NOMO-1 treated with DMSO at 0.1 percent for 48 hours (cell line): ENCODE results near the gene ASB4.
"Not testable (repeated sequence)": the region's sequence is repeated elsewhere in the genome, so short reads cannot be mapped to it uniquely, and the experiment has no call there.

Experiments used
- DNase-seq: peaks from one replicate; lab custom pipeline; 2025; ENCODE audit not compliant: unreplicated experiment; lab: John Stamatoyannopoulos, UW

Gene ASB4, protein sequence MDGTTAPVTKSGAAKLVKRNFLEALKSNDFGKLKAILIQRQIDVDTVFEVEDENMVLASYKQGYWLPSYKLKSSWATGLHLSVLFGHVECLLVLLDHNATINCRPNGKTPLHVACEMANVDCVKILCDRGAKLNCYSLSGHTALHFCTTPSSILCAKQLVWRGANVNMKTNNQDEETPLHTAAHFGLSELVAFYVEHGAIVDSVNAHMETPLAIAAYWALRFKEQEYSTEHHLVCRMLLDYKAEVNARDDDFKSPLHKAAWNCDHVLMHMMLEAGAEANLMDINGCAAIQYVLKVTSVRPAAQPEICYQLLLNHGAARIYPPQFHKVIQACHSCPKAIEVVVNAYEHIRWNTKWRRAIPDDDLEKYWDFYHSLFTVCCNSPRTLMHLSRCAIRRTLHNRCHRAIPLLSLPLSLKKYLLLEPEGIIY

GRCh38 chr7:95485391-95486123 lies at the start of gene ASB4:
Gene ASB4, plus strand, starts transcription at chr7:95485943. Its CDS starts 29 bp downstream, at chr7:95485972.
- DNase-seq = no peak

GRCh38 chr7:95436407-95436806 lies 49.3 kb upstream of the ASB4 start:
- no peak for DNase-seq

DNA sequence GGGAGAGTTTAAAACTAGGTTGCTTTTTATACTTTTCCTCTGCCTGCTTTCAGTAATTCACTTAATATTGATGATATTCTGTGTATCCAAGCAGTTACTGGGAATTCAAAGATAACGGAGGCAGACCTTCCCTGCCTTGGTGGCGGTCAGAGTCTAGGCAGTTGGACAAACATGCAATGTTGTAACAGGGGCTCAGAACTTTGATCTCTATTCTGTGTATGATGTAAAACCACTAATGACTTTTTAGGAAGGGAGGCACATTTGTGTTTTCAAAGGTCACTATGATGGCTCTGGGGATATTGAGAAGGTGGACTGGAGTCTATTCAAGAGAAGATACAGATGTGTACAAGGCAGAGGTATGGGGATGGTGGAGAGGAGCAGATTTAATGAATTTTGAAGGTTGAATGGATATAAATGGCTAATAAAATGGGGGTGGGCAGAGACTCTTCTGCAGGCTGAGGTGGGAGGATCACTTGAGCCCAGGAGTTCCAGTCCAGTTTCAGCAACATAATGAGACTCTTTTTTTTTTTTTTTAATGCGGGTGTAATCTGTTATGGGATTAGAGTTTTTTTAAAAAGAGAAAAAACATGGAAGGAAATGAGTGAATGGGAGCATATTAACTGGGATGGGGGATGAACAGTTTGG lies 45.2 kb upstream of the ASB4 start:
- DNase-seq = no peak

DNA sequence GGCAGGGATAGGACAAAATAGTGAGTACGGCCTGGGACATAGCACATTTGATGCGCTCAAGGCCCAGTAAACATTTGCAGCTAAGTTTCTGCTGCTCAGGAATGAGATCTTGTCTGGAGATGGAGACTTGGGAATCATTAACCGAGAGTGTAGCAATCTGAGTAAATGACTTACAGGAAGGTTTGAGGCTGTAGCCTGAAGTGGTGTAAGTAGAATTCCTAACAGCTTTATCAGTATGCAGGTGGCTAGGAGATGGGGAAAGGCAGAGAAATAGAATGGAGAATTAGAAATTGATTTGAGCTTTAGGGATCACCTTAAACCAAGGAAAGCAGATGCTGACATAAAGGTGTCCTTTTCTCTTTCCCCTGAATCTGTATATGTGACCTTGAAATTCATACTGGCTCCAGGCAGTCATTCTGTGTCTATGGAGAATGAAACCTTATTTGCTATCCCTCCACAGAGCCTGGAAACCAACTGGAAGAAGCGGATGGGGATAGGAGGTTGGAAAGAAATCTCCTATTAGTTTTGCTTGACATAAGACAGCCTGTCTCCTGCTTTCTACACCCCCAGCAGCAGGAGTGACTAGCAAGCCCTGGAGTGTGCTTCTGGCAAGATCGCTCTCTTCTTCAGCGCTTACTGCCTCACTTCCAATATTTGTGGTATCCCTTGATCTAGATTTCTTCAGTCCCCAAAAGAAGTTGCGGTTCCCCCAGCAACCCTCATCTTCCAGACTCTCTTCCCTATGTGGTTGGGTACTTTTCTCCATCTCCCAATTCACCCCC lies 44.5 kb upstream of the ASB4 start:
- no peak for DNase-seq

DNA sequence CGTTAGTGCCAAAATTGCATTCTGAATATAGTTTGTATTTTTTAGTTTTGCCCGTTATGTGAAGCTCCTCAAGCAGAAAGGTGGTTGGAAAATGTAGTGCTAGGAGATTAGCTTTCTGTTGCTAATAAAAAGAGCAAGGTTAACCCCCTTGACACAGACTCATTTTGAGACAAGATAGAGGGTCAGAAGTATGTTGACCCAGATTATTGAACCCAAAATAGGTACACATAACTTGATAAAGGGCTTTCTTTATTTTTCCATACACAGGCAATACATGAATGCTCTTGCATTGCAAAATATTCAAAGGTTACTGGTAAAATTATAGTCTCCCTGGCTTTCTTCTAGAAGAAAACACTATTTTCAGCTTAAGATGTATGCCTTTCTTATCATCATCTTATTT lies 40.9 kb upstream of the ASB4 start:
- no peak for DNase-seq

GRCh38 chr7:95446618-95447017 lies 39.1 kb upstream of the ASB4 start:
- DNase-seq = no peak

DNA sequence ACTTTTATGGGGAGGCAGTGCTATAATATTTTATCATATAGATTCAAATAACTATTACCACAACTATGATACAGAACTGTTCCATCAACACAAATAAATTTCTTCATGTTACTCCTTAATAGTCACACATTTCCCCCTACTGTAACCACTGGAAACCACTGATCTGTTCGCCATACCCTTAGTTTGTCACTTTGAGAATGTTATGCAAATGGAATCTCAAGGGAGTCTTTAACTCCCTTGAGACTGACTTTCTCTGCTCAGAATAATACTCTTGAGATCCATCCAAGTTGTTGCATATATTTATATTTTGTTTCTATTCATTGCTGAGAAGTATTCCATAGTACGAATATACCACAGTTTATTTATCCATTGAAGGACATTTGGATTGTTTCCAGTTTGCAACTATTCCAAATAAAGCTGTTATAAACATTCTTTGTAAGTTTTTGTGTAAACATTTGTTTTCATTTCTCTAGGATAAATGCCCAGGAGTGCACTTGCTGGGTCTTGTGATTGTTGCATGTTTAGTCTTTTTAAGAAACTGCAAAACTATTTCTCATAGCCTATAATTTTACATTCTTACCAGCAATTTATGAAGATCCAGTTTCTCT lies 31.2 kb upstream of the ASB4 start:
- no peak for DNase-seq

- no peak for DNase-seq
These were observed 27.8 kb upstream of the ASB4 start for GRCh38 chr7:95457947-95458346.

GRCh38 chr7:95460653-95461052 lies 25.1 kb upstream of the ASB4 start:
- not testable (repeated sequence) for DNase-seq

DNA sequence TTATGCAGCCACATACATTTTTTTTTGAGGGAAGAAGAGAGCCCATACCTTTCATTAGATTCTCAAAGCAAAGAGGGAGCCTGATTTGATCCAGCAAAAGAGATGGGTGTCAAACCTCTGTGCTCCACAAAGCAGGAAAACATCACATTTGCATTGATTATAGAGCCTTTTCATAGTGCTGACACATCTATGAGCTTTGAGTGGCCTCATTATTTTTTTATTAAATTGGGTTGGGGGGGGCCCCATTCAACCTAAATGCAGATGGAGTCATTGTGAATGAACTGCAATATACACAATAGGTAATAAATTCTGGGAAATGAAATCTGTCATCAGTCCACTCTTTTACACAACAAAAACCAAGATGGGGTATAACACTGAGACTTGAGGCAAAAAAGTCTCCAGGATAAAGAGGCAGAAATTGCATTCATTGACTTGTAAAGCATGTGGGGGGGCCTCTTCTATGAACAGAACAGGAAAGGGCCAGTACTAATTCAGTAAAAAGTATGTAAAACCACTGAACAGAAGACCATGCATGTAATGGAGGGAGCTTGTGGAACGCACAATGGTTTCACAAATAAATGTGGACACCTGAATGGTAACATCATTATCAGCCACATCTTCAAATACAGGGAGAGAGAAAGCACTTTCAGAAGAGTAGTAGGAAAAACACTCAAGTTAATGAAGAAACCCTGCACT lies 17.7 kb upstream of the ASB4 start:
- no peak for DNase-seq

DNA sequence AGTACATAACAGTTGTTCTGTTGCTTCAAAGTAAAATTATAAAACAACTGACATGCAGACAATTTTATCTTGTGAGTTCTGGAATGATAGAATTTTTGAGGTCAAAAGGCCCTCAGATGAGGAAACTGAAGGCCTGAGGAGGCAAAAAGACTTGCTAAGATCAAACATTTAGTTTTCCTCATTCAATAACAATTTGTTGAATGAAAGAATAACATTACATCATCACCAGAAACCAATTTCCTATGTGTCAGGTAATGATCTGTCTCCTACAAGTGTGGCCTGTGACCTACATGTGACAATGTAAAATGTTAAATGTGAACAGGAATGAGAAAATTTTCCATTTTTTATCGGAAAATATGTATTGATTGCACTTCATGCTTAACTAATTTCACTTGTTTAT lies 16.6 kb upstream of the ASB4 start:
- DNase-seq = no peak

GRCh38 chr7:95469848-95470247 lies 15.9 kb upstream of the ASB4 start:
- DNase-seq = no peak

DNA sequence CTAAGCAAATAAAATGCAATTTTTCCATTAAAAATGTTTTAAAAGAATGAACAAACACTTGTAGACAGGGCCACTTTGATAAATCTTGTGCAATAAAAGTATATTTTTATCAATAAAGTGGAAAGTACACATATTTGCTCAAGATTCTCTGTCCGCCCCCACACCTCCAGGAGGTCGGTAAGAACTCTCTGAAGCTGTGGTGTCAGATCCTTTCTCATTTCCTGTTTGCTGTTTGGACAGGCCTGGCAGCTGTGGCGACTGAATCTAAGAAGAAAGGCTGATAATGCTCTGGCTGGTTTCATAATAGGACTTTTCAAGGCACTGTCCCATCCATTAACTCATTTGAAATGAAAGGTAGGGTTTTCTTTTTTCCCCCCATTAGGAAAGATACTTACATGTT lies 15.3 kb upstream of the ASB4 start:
- peak; percentile 25 for DNase-seq

DNA sequence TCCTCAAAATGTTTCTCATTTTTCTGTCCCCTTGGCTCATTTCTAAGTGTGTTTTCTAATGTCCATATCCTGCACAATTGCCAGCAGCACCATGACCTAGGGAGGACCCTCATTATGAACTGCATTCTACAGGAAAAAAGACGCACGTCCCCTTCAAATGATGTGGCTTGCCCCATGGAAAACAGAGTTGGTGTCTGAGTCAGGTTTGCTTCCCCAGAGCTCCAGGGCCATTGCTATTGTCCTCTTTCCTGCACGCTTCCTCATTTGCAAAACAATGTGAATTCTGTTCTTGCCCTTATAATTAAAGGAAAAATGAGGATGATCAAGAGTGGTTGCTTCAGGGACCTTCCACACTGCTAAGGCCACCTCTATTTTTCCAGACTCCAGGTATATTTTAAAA lies 14.7 kb upstream of the ASB4 start:
- no peak for DNase-seq

- no peak for DNase-seq
These were observed 13.1 kb upstream of the ASB4 start for GRCh38 chr7:95472581-95473161.

GRCh38 chr7:95473276-95473985 lies 12.3 kb upstream of the ASB4 start:
- no peak for DNase-seq

GRCh38 chr7:95476072-95476847 lies 9.5 kb upstream of the ASB4 start:
- DNase-seq = no peak

DNA sequence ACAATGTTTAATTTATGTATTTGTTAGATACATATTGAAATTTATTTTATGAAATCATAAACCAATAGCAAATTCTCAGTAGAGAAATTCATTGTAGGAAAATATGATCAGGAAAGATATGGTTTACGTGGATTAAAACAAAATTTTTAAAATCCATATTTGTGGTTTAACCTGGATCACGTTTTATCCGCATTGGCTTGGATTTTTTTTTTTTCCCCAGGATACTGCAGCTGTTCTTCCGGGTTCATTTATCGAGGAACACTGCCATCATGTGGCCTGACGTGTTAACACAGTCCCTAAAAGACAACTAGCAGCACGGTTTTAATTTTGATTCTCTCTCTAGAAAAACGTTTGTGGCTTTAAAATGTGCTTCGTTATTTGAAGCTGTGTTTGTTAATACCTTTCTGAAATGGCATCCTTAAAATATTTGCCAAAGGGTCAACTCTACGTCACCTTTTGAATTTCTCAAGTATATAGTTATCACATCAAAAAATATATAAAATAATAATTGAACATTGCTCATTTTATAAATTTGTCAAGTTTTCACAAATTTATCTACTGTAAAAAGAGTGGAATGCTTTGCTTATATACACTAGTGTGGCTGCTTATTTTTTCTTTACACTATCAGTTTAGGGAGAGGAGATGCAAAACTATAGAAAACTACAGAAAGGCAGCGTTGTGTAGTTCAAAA lies 8.7 kb upstream of the ASB4 start:
- peak; percentile 79 for DNase-seq
